Esophagus muscularis mucosa (tissue), 4 donors: ENCODE data around the gene IPP. TPM values are rescaled to one million over a fixed set of nuclear protein-coding genes. Genes with fewer than 3 reads are reported as not detected.

ENCODE experiments used
- DNase-seq: peaks from one replicate; pipeline ENCODE4 v3.0.0-alpha.2; 2017; ENCODE audit errors: extremely low spot score
- H3K27ac ChIP-seq, 4 donors: fragments of 200-600 bp; sonication (generic); replicated peaks in 1 of 4; 1 replicate in 3 of 4; 2 replicates in 1 of 4; pipeline ENCODE4 v1.5.1; 2016 to 2019; ENCODE audit warnings: mild to moderate bottlenecking in 1 of 4
- H3K27me3 ChIP-seq, 4 donors: fragments of 200-600 bp; sonication (generic); one replicate each; pipeline versions ENCODE4 v1.5.1 to v1.6.0; 2016 to 2019
- H3K36me3 ChIP-seq, 4 donors: fragments of 200-600 bp; sonication (generic); one replicate each; pipeline ENCODE4 v1.5.1; 2016 to 2019
- H3K4me1 ChIP-seq, 4 donors: fragments of 200-600 bp; sonication (generic); one replicate each; pipeline ENCODE4 v1.5.1; 2016 to 2019
- H3K4me3 ChIP-seq, 4 donors: fragments of 200-600 bp; sonication (generic); 1 replicate in 2 of 4; 2 replicates in 2 of 4; pipeline ENCODE4 v1.5.1; 2016 to 2019; ENCODE audit warnings: mild to moderate bottlenecking in 4 of 4, moderate library complexity in 1 of 4
- H3K9me3 ChIP-seq, 4 donors: fragments of 200-600 bp; sonication (generic); 1 replicate in 3 of 4; 2 replicates in 1 of 4; pipeline ENCODE4 v1.5.1; 2016 to 2019
- CTCF ChIP-seq, 3 experiments: fragments of 200-600 bp in 2 of 3; fragments of 450-650 bp in 1 of 3; sonication (generic) in 2 of 3; IDR thresholded peaks; one replicate each; pipeline ENCODE4 v1.5.1; 2017 to 2019; ENCODE audit warnings: antibody characterized with exemption in 3 of 3, mild to moderate bottlenecking in 2 of 3, moderate library complexity in 1 of 3
- EP300 ChIP-seq: sonication (generic); formaldehyde crosslinking; IDR thresholded peaks from one replicate; pipeline ENCODE4 v1.6.1; 2017; ENCODE audit warnings: antibody characterized with exemption
- POLR2A ChIP-seq: fragments of 450-650 bp; IDR thresholded peaks from one replicate; pipeline ENCODE4 v1.6.1; 2017; ENCODE audit warnings: antibody characterized with exemption, moderate library complexity, mild to moderate bottlenecking, low read depth
- POLR2AphosphoS5 ChIP-seq, 2 donors: sonication (generic); formaldehyde crosslinking; IDR thresholded peaks; one replicate each; pipeline ENCODE4 v1.6.1; 2017; ENCODE audit warnings: antibody characterized with exemption in 2 of 2
- WGBS: methylation state at CpG from one replicate; pipeline ENCODE4 v1.1.5; 2018; 5-methylcytosine and 5-hydroxymethylcytosine counted together
- intact Hi-C: fragments of 100-400 bp; cut with DNase I; formaldehyde crosslinking; loops from one replicate; pipeline ENCODE4 v1.15.1; 2023
- total RNA-seq, 4 donors: library from RNA; depleted of rRNA; stranded (reverse); fragments of >200 nt; gene quantifications; one replicate each; pipeline versions ENCODE4 v1.1.0 to v1.2.1, GENCODE V29; 2016

IPP gene
- total RNA-seq, 4 donors from 2014 or later: 6.0 to 14.1 (median 10.7) TPM

- Histone ChIP-seq H3K9me3 (no peaks in the 10 kb centered on the region), H3K27ac (no peak overlapping the region), H3K36me3 (no peaks in the 10 kb centered on the region), H3K4me3 (no peak overlapping the region), H3K27me3 (no peaks in the 10 kb centered on the region), H3K4me1 (no peaks in the 10 kb centered on the region)
- intact Hi-C loops: no loop called here
- 83% methylated on average over 4 of the region's 4 CpGs for WGBS
- peak; percentile 29 for DNase-seq
- TF ChIP-seq EP300: no peak
- TF ChIP-seq CTCF (IDR thresholded peaks at IDR 0.05): no peak
Observed at GRCh38 chr1:45792744-45793143, 42.3 kb upstream of the IPP start.

GRCh38 chr1:45789601-45790000 lies 39.1 kb upstream of the IPP start:
- intact Hi-C loops: no loop called here
- 71% methylated on average over 2 of the region's 2 CpGs for WGBS
- no peak overlapping the region for H3K27ac ChIP-seq

GRCh38 chr1:45787905-45788304 lies 37.5 kb upstream of the IPP start:
- peak; percentile 77 for DNase-seq
- H3K27me3 ChIP-seq: no peaks in the 10 kb centered on the region
- H3K27ac ChIP-seq: no peak overlapping the region
- WGBS: 73% methylated on average over 4 of the region's 4 CpGs
- intact Hi-C loops: no loop called here
- no peaks in the 10 kb centered on the region for H3K36me3 ChIP-seq
- no peaks in the 10 kb centered on the region for H3K9me3 ChIP-seq
- no peaks in the 10 kb centered on the region for H3K4me1 ChIP-seq
- no peak overlapping the region for H3K4me3 ChIP-seq
- TF ChIP-seq CTCF (IDR thresholded peaks at IDR 0.05) (no peak), POLR2AphosphoS5 (IDR thresholded peaks at IDR 0.05) (no peak), POLR2A (no peak), EP300 (no peak)

More at GRCh38 chr1:45789601-45790000, 39.1 kb upstream of the IPP start:
- TF ChIP-seq POLR2AphosphoS5 (IDR thresholded peaks at IDR 0.05): no peak
- TF ChIP-seq POLR2A: no peak
- TF ChIP-seq EP300: no peak
- no peak for TF ChIP-seq CTCF (IDR thresholded peaks at IDR 0.05)
- no peak overlapping the region for H3K4me3 ChIP-seq
- H3K9me3 ChIP-seq: no peaks in the 10 kb centered on the region
- H3K4me1 ChIP-seq: no peaks in the 10 kb centered on the region
- DNase-seq: no peak
- H3K27me3 ChIP-seq: no peaks in the 10 kb centered on the region
- H3K36me3 ChIP-seq: no peaks in the 10 kb centered on the region

DNA sequence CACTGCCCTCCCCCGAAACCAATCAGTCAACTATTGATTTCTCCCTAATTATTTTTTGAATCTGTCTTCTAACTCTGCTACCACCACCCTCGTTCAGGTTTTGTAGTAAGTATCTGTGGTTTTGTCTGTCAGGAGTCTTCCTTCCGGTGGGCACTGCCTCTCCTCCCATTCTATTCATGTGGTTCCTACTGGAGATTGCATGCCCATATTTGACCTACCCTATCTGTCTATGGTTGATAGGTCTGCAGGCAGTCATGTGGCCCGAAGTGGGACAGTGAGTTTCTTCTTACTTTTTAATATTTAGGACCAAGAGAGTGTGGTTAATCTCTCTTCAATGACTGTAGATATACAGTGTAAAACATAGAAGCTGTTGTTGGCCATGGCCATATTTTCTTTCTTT lies 35.1 kb upstream of the IPP start:
- no peaks in the 10 kb centered on the region for H3K27me3 ChIP-seq
- no peaks in the 10 kb centered on the region for H3K4me1 ChIP-seq
- peak; percentile 60 for DNase-seq
- TF ChIP-seq CTCF (IDR thresholded peaks at IDR 0.05) (no peak), EP300 (no peak), POLR2AphosphoS5 (IDR thresholded peaks at IDR 0.05) (no peak), POLR2A (no peak)
- H3K36me3 ChIP-seq: no peaks in the 10 kb centered on the region
- H3K9me3 ChIP-seq: no peaks in the 10 kb centered on the region
- intact Hi-C loops: no loop called here
- no peak overlapping the region for H3K27ac ChIP-seq
- H3K4me3 ChIP-seq: no peak overlapping the region
- 79% methylated on average over 4 of the region's 4 CpGs for WGBS

DNA sequence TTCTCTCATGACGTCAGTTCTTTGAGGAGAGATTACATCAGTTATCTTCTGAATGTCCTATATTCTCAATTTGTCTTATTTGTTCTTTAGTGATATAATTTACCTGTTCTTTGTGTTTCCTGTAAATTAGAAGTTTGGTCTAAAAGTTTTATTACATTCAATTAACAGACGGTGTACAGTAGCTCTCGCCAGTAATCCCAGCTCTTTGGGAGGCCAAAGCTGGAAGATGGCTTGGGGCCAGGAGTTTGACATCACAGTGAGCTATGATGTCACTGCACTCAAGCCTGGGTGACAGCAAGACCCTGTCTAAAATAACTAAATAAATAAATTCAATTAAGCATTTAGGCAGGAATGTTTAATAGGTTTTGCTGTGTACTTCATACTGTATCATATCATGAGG lies 25.3 kb upstream of the IPP start:
- no peak for TF ChIP-seq CTCF (IDR thresholded peaks at IDR 0.05)
- TF ChIP-seq POLR2AphosphoS5 (IDR thresholded peaks at IDR 0.05): no peak
- Histone ChIP-seq H3K27me3 (no peaks in the 10 kb centered on the region), H3K4me3 (no peak overlapping the region), H3K27ac (no peak overlapping the region), H3K9me3 (no peaks in the 10 kb centered on the region), H3K4me1 (no peaks in the 10 kb centered on the region), H3K36me3 (no peaks in the 10 kb centered on the region)
- no peak for DNase-seq
- WGBS: 90% methylated on average over 3 of the region's 3 CpGs
- intact Hi-C loops: no loop called here
